Left lung (tissue), 14 donors: ENCODE results near the gene ING3. TPM values are rescaled to one million over a fixed set of nuclear protein-coding genes. Genes with fewer than 3 reads are reported as not detected.
A peak's percentile ranks its signal among the peaks of the same experiment; 100 is the strongest.

Experiments
- ATAC-seq: fragments of 200-7000 bp; cut with Tn5 transposase; one replicate; pipeline ENCODE4 v1.9.1; 2020; ENCODE audit warnings: moderate library complexity
- DNase-seq, 4 donors: peaks; one replicate each; pipeline ENCODE4 v3.0.0-alpha.2; 2013 to 2020
- H3K27ac ChIP-seq, 2 donors: fragments of 200-600 bp; sonication (generic) in 1 of 2; one replicate each; pipeline versions ENCODE4 v1.5.0 to v1.8.0; 2020 to 2021
- H3K27me3 ChIP-seq, 2 donors: fragments of 200-600 bp; sonication (generic) in 1 of 2; one replicate each; pipeline versions ENCODE4 v1.5.0 to v1.8.0; 2020 to 2021
- H3K36me3 ChIP-seq, 2 donors: fragments of 200-600 bp; sonication (generic) in 1 of 2; one replicate each; pipeline versions ENCODE4 v1.5.0 to v1.8.0; 2020 to 2021
- H3K4me1 ChIP-seq, 2 donors: fragments of 200-600 bp; one replicate each; pipeline ENCODE4 v1.8.0; 2021
- H3K4me3 ChIP-seq, 2 donors: fragments of 200-600 bp; sonication (generic) in 1 of 2; one replicate each; pipeline versions ENCODE4 v1.5.0 to v1.8.0; 2020 to 2021; ENCODE audit warnings: mild to moderate bottlenecking in 1 of 2
- H3K9me3 ChIP-seq, 2 donors: fragments of 200-600 bp; sonication (generic) in 1 of 2; one replicate each; pipeline versions ENCODE4 v1.5.0 to v1.8.0; 2020 to 2021
- intact Hi-C, 2 donors: fragments of 100-400 bp; cut with DNase I; formaldehyde crosslinking; loops; one replicate each; pipeline versions ENCODE4 v1.11.2 to v1.14.2; 2022
- long read RNA-seq, 12 donors: library from polyadenylated mRNA in 2 of 12; unstranded in 2 of 12; transcript quantifications; one replicate each; pipeline ENCODE4 v2.0.0 and lab custom pipeline, GENCODE V29; 2019 to 2026
- polyA plus RNA-seq, 6 donors: library from polyadenylated mRNA; unstranded; fragments of 120-200 nt; gene quantifications; one replicate each; pipeline ENCODE4 v1.2.1, GENCODE V29; 2013; ENCODE audit not compliant: insufficient read length in 6 of 6
- total RNA-seq, 2 donors: library from RNA; stranded (reverse); fragmentation: NEBNext Ultra II Directional; extraction: Animal tissue kit (Norgen Biotek cat#: 25700); gene quantifications; one replicate each; pipeline ENCODE4 v1.2.1, GENCODE V29; 2021
- TF ChIP-seq, protein P1 (sequence below), 2 donors: fragments of 200-600 bp; sonication (generic) in 1 of 2; IDR thresholded peaks; one replicate each; pipeline versions ENCODE4 v1.5.0 to v1.8.0; 2021; ENCODE audit warnings: antibody characterized with exemption in 2 of 2
- donor health status: DM: no; HTN: yes; CAD: no.
- donor health status: DM: no; HTN: no; CAD: no.

The ING3 gene, protein sequence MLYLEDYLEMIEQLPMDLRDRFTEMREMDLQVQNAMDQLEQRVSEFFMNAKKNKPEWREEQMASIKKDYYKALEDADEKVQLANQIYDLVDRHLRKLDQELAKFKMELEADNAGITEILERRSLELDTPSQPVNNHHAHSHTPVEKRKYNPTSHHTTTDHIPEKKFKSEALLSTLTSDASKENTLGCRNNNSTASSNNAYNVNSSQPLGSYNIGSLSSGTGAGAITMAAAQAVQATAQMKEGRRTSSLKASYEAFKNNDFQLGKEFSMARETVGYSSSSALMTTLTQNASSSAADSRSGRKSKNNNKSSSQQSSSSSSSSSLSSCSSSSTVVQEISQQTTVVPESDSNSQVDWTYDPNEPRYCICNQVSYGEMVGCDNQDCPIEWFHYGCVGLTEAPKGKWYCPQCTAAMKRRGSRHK
- total RNA-seq (10 to 100 TPM; 13.1 to 17.8 TPM), polyA plus RNA-seq (10 to 100 TPM; 31.6 to 40.6 (median 36.8) TPM)
- long read RNA-seq, donor 1, transcript ING3-203 (11 exons, 1,718 nt), result minor isoform, 5 of 75 reads
- long read RNA-seq, donor 1, transcript ING3-205 (4 exons, 1,723 nt), result minor isoform, 7 of 75 reads
- long read RNA-seq, donor 1, transcript ING3-201 (12 exons, 3,777 nt), result minor isoform, 7 of 75 reads
- long read RNA-seq, donor 1, transcript ING3-202 (5 exons, 1,222 nt), result major isoform, 17 of 75 reads
- long read RNA-seq, donor 1, partial matches to known transcripts, result 39 of 75 reads
- long read RNA-seq, donor 1, other reads (novel, unspliced or antisense), result 0 of 75 reads
- long read RNA-seq, donor 2, transcript ING3-201 (12 exons, 3,777 nt), result minor isoform, 12 of 60 reads
- long read RNA-seq, donor 2, transcript ING3-205 (4 exons, 1,723 nt), result minor isoform, 5 of 60 reads
- long read RNA-seq, donor 2, transcript ING3-202 (5 exons, 1,222 nt), result major isoform, 14 of 60 reads
- long read RNA-seq, donor 2, transcript ING3-203 (11 exons, 1,718 nt), result minor isoform, 5 of 60 reads
- long read RNA-seq, donor 2, partial matches to known transcripts, result 24 of 60 reads
- long read RNA-seq, donor 2, other reads (novel, unspliced or antisense), result 0 of 60 reads
- long read RNA-seq, donor 3, transcript ING3-201 (12 exons, 3,777 nt), result minor isoform, 7 of 34 reads
- long read RNA-seq, donor 3, transcript ING3-202 (5 exons, 1,222 nt), result major isoform, 15 of 34 reads
- long read RNA-seq, donor 3, partial matches to known transcripts, result 7 of 34 reads
- long read RNA-seq, donor 3, other reads (novel, unspliced or antisense), result 0 of 34 reads
- long read RNA-seq, donor 4, partial matches to known transcripts, result 1 of 6 reads
- long read RNA-seq, donor 4, other reads (novel, unspliced or antisense), result 0 of 6 reads
- long read RNA-seq, donor 5, transcript ING3-202 (5 exons, 1,222 nt), result major isoform, 14 of 29 reads
- long read RNA-seq, donor 5, partial matches to known transcripts, result 5 of 29 reads
- long read RNA-seq, donor 5, other reads (novel, unspliced or antisense), result 0 of 29 reads
- long read RNA-seq, donor 6, transcript ING3-202 (5 exons, 1,222 nt), result major isoform, 16 of 45 reads
- long read RNA-seq, donor 6, transcript ING3-201 (12 exons, 3,777 nt), result minor isoform, 10 of 45 reads
- long read RNA-seq, donor 6, partial matches to known transcripts, result 8 of 45 reads
- long read RNA-seq, donor 6, other reads (novel, unspliced or antisense), result 5 of 45 reads
- long read RNA-seq, donor 7, transcript ING3-201 (12 exons, 3,777 nt), result minor isoform, 8 of 41 reads
- long read RNA-seq, donor 7, transcript ING3-202 (5 exons, 1,222 nt), result major isoform, 12 of 41 reads
- long read RNA-seq, donor 7, transcript ING3-203 (11 exons, 1,718 nt), result minor isoform, 9 of 41 reads
- long read RNA-seq, donor 7, partial matches to known transcripts, result 11 of 41 reads
- long read RNA-seq, donor 7, other reads (novel, unspliced or antisense), result 0 of 41 reads
- long read RNA-seq, donor 8, transcript ING3-201 (12 exons, 3,777 nt), result major isoform, 17 of 43 reads
- long read RNA-seq, donor 8, transcript ING3-202 (5 exons, 1,222 nt), result minor isoform, 9 of 43 reads
- long read RNA-seq, donor 8, partial matches to known transcripts, result 12 of 43 reads
- long read RNA-seq, donor 8, other reads (novel, unspliced or antisense), result 0 of 43 reads
- long read RNA-seq, donor 9, result 0 reads
- long read RNA-seq, donor 10, partial matches to known transcripts, result 0 of 5 reads
- long read RNA-seq, donor 10, other reads (novel, unspliced or antisense), result 0 of 5 reads
- long read RNA-seq, donor 11, transcript ING3-202 (5 exons, 1,222 nt), result major isoform, 16 of 37 reads
- long read RNA-seq, donor 11, transcript ING3-201 (12 exons, 3,777 nt), result minor isoform, 8 of 37 reads
- long read RNA-seq, donor 11, partial matches to known transcripts, result 5 of 37 reads
- long read RNA-seq, donor 11, other reads (novel, unspliced or antisense), result 7 of 37 reads
- long read RNA-seq, donor 12, transcript ING3-205 (4 exons, 1,723 nt), result minor isoform, 5 of 37 reads
- long read RNA-seq, donor 12, transcript ING3-202 (5 exons, 1,222 nt), result major isoform, 15 of 37 reads
- long read RNA-seq, donor 12, transcript ING3-201 (12 exons, 3,777 nt), result minor isoform, 7 of 37 reads
- long read RNA-seq, donor 12, partial matches to known transcripts, result 0 of 37 reads
- long read RNA-seq, donor 12, other reads (novel, unspliced or antisense), result 6 of 37 reads

DNA sequence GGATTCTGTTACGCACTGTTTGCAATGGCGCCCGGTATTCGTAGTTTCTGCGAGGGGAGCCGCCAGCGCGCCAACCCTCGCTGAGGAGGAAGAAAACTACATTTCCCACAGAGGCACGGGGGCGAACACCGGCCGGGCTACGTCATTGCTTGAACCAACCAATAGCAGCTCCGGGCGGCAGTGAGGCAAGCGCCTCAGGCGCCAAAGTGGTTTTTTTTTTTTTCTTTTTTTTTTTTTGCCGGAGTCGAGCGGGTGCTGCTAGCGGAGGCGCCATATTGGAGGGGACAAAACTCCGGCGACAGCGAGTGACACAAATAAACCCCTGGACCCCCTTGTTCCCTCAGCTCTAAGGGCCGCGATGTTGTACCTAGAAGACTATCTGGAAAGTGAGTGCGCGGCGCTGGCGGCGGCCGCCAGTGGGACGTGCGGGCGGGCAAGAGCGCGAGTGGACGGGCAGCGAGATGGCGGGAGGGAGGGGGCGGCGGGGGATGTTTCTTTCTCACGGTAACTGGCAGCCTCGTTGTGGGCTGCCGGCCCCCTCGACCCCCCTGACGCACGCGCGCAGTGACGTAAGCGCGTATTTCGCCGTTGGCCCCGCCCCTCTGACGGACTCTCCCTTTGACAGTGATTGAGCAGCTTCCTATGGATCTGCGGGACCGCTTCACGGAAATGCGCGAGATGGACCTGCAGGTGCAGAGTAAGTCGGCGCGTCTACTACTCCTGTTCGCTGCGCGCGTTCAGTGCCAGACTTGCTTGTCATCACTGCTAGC, at the start of gene ING3:
ING3 (plus strand) TSS at position 239 of the 770 bp plus-strand sequence; CDS start at position 359, 120 bp downstream.
- TF ChIP-seq, protein P1, sequence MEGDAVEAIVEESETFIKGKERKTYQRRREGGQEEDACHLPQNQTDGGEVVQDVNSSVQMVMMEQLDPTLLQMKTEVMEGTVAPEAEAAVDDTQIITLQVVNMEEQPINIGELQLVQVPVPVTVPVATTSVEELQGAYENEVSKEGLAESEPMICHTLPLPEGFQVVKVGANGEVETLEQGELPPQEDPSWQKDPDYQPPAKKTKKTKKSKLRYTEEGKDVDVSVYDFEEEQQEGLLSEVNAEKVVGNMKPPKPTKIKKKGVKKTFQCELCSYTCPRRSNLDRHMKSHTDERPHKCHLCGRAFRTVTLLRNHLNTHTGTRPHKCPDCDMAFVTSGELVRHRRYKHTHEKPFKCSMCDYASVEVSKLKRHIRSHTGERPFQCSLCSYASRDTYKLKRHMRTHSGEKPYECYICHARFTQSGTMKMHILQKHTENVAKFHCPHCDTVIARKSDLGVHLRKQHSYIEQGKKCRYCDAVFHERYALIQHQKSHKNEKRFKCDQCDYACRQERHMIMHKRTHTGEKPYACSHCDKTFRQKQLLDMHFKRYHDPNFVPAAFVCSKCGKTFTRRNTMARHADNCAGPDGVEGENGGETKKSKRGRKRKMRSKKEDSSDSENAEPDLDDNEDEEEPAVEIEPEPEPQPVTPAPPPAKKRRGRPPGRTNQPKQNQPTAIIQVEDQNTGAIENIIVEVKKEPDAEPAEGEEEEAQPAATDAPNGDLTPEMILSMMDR (IDR thresholded peaks at IDR 0.05), result no peak
- DNase-seq (peak; percentile 97 to 99 (median 98)), ATAC-seq (peak; percentile 98)
- Histone ChIP-seq H3K27me3 (no peaks in the 10 kb centered on the region), H3K36me3 (peaks cover 0 to 25% of the 10 kb centered on the region in 2 donors), H3K9me3 (no peaks in the 10 kb centered on the region), H3K27ac (peak within 1 kb of the TSS; percentile 94 to 97), H3K4me3 (peak within 1 kb of the TSS; percentile 52 to 62), H3K4me1 (peaks cover 8 to 23% of the 10 kb centered on the region in 2 donors)
- intact Hi-C loops, result no loop called here

DNA sequence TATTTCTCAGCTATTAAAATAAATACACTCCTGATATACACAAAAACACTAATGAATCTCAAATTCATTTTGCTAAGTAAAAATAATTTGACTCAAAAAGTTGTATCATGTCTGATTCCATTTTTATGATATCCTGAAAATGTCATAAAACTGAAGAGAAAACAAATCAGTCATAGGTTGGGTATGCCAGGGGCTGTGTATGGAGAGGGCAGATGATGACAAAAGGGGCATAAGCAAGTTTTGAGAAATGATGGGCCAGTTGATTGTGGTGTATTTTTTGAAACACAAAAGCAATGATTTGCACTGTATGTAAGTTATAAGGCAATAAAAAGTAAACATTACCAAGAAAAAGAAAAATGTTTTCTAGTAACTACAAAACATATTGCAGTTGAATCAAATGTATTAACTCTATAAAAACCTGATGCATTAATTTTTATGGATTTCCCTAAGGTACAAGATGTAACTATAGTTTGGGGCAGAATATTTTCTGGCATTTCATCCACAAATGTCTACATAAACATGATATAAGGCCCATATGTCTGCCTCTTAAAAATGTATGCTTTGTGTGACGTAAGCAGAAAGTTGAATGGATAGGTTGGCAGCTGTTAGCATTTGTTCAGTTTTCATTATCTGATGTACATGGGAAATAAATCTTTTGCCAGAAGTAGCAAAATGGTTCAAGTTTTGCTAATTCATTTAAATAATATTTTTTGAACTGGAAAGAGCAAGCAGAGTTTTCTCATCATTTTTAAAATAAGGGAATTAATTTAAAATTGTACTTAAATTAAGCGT, 35.1 kb upstream of the ING3 start:
- TF ChIP-seq, protein P1 (IDR thresholded peaks at IDR 0.05), result no peak
- no peak overlapping the region for H3K4me3 ChIP-seq
- H3K27me3 ChIP-seq, result no peaks in the 10 kb centered on the region
- H3K27ac ChIP-seq, result no peak overlapping the region
- no peaks in the 10 kb centered on the region for H3K4me1 ChIP-seq
- no peaks in the 10 kb centered on the region for H3K36me3 ChIP-seq
- ATAC-seq (no peak), DNase-seq (no peak)
- intact Hi-C loops, result no loop called here
- peaks cover 0 to 8% of the 10 kb centered on the region in 2 donors for H3K9me3 ChIP-seq

DNA sequence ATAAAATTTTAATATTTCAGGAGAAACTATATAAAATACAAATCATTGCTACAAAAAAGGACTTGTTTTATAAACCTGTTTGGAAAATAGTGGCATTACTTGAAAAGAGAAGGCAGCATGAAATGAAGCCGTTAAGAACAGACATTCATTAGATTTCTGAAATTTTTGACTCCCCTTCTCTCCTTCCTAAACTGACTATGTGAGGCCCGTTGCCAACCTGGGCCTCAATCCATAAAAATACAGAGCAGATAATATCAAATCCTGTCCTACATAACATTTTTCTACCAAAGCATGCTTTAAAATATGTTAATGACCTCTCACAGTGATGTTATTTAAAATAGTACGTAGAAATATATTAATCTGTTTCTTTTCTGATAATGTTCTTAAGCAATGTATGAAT, 34.5 kb upstream of the ING3 start:
- Histone ChIP-seq H3K9me3 (peaks cover 0 to 8% of the 10 kb centered on the region in 2 donors), H3K27ac (no peak overlapping the region), H3K27me3 (no peaks in the 10 kb centered on the region), H3K4me1 (no peaks in the 10 kb centered on the region), H3K4me3 (no peak overlapping the region), H3K36me3 (no peaks in the 10 kb centered on the region)
- intact Hi-C loops, result no loop called here
- ATAC-seq, result no peak
- no peak for DNase-seq
- TF ChIP-seq, protein P1 (IDR thresholded peaks at IDR 0.05), result no peak
